HG02884 (cell line): ENCODE measurements around the gene QKI.
"Not testable (repeated sequence)": the region's sequence is repeated elsewhere in the genome, so short reads cannot be mapped to it uniquely, and the experiment has no call there.

Experiments
- ATAC-seq: cut with Tn5 transposase; IDR thresholded peaks from one replicate; pipeline ENCODE4 v1.9.1; 2021; ENCODE audit warnings: mild to moderate bottlenecking, moderate library complexity; ENCODE audit not compliant: unreplicated experiment

QKI gene

DNA sequence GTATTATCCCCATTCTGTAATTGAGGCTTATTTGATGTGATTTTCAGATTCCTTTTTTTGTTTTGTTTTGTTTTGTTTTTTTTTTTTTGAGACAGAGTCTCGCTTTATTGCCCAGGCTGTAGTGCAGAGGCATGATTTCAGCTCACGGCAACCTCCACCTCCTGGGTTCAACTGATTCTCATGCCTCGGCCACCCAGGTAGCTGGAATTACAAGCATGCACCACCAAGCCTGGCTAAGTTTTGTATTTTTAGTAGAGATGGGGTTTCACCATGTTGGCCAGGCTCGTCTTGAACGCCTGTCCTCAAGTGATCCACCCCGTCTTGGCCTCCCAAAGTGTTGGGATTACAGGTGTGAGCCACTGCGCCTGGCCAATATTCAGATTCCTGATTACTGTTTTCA lies 62.4 kb downstream of the QKI start:
- ATAC-seq = not testable (repeated sequence)

DNA sequence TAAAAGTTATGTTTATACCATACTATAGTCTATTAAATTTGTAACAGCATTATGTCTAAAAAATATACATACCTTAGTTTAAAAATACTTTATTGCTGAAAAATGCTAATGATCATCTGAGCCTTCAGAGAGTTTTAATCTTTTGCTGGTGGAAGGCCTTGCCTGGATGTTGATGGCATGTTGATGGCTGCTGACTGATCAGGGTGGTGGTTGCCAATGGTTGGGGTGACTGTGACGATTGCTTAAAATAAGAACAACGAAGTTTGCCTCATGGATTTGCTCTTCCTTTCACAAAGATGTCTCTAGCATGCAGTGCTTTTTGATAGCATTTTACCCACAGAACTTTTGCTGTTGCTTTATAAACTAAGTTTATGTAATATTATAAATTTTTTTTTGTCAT lies 68.6 kb downstream of the QKI start:
- no peak for ATAC-seq

- no peak for ATAC-seq
Observed at GRCh38 chr6:163485388-163485851, 70.9 kb downstream of the QKI start.

DNA sequence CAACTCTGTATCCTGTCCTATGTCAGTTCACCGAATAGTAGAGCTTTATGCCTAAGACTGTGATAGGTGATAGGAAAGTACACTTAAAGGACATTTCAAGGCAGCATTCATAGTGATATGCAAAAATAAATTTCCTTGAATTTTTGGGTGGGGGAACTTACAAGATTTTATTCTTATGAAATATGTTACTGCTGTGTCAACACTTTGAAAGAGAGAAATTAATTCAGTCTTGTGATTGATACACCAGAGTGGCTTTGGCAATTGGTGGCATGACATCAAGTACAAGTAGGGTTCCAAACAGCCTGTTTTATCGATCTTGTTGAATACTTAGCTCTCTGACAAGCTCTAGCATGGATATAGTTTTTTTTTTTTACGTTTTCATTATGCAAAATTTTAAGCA lies 72.3 kb downstream of the QKI start:
- ATAC-seq = no peak

DNA sequence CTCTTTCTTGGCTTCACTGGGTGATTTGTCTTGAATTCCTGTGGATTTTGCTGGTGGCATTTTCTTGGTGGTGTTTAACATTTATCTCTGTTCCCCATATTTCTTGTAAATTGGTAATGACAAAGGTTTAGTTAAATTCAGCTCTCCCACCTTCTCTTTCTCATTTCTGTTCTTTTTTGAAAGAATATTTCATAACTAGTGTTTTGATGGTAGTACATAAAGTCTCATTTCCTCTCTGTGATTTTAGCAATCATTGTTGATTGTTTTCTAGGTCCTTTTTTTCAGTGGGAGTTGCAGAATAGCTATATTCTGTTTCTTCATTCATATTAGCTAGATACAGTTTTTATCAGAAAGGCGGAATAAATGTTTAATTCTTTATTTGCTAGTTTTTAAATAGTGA lies 73.1 kb downstream of the QKI start:
- ATAC-seq = no peak

DNA sequence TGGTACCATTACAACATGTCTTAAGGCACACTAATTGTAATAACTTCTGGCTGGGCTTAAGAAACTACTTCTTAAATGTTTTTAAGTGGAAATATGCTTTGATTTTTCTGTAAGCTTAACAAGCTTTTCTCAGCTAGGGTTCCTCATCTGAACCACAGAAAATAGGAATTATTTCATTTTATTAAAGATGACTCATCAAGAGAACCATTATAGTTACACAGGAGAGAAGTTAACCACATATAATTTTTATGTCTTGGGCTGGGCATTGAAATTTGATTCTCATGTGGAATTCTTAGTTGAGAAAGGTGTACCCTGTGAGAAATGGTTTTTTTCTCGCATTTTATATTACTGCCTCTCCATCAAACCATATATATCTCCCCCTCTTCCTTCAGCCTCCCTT lies 75.1 kb downstream of the QKI start:
- no peak for ATAC-seq

DNA sequence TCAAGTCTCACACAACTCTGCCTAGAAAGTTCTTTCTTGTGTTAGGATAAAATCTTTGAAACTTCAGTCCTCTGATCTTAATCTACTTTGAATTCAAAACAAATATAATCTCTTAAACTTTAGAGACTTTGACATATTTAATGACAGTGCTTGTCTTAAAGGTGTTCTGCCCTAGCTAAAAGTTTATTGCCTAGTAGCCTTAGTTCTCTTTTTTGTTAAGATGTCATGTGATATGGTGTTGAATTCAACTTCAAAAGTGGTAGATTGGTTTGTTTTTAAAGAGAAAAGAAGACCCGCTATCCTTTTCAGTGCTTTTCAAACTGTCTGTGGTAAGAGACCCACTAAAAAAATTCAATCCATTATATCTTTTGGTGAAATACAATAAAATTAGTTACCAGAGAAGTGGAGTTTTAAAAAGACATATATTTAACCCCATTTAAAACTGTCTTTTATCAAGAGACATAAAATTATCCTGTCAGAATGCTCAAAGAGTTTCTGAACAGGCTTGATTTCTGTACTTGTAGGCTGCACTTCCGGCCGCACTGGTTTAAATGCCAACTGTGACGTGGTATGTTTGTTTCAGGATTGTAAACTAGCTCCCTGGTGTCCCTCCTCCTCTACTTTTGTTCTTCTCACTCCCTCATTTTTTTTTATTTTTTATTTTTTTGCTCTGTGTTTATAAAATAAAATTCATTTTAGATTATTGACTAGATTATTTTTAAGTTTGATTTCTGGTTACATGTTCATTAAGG lies 76.5 kb downstream of the QKI start:
- ATAC-seq = no peak

DNA sequence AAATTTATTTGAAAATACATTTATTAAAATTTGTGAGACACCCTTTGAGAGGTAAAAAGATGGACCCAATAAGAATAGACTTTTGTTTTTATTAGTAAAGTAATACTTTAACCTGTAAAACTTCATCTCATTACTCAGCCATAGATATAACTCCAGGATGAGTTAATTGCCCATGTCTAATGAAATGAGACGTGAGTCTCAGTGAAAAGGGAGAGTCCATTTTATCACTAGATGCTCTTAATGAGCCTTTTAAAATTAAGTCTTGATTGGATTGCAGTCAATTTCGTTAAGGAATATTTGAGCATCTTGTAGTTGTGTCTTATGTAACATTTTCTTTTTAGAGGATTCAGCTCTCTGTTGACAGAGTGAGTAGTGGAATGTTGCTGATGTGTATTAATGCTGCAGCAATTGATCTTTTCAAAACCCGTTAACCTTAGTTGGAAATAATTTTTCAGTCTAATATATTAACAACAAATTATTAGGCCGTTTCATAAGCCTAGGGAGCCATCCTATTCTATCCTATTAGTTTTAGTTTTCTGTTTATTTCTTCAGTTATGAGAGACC lies 77.3 kb downstream of the QKI start:
- no peak for ATAC-seq

- ATAC-seq = no peak
Observed at GRCh38 chr6:163494279-163494727, 79.8 kb downstream of the QKI start.

- peak; percentile 69 for ATAC-seq
Observed at GRCh38 chr6:163496205-163496604, 81.7 kb downstream of the QKI start.

GRCh38 chr6:163500105-163500504 lies 85.6 kb downstream of the QKI start:
- no peak for ATAC-seq

GRCh38 chr6:163501026-163501425 lies 86.5 kb downstream of the QKI start:
- no peak for ATAC-seq

- no peak for ATAC-seq
Observed at GRCh38 chr6:163501439-163501838, 86.9 kb downstream of the QKI start.

DNA sequence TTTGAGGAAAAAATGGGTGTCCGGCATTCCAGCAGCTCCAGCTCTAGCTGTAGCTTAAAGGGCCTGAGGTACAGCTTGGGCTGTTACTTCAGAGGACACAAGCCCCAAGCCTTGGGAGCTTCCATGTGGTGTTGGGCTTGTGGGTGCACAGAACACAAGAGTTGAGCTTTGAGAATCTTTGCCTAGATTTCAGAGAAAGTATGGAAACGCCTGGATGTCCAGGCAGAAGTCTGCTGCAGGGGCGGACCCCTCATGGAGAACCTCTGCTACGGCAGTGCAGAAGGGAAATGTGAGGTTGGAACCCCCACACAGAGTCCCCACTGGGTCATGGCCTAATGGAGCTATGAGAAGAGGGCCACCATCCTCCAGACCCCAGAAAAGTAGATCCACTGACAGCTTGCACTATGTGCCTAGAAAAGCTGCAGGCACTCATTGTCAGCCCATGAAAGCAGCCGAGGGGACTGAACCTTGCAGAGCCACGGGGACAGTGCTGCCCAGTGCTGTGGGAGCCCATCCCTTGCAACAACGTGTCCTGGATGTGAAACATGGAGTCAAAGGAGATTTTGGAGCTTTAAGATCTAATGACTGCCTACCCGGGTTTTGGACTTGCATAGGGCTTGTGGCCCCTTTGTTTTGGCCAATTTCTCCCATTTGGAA lies 90.6 kb downstream of the QKI start:
- ATAC-seq = no peak

- ATAC-seq = no peak
Observed at GRCh38 chr6:163507965-163508364, 93.4 kb downstream of the QKI start.

DNA sequence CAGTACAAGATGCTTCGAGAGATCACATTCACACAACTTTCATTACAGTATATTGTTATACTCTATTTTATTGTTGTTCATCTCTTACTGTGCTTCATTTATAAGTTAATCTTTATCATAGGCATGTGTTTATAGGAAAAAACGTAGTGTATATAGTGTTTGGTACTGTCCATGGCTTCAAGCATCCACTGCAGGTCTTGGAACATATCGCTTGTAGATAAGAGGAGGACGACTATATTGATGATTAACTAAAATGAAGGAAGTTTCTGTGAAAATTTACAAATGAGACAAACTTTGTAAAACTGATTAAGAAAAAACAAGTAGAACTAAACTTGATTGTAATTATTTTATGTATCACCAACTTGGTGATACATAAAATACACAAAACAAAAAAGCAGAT lies 98.5 kb downstream of the QKI start:
- no peak for ATAC-seq

GRCh38 chr6:163513570-163514166 lies 99.2 kb downstream of the QKI start:
- no peak for ATAC-seq

- ATAC-seq = no peak
Observed at GRCh38 chr6:163516908-163517307, 102.4 kb downstream of the QKI start.

GRCh38 chr6:163520956-163521355 lies 106.4 kb downstream of the QKI start:
- ATAC-seq = no peak

DNA sequence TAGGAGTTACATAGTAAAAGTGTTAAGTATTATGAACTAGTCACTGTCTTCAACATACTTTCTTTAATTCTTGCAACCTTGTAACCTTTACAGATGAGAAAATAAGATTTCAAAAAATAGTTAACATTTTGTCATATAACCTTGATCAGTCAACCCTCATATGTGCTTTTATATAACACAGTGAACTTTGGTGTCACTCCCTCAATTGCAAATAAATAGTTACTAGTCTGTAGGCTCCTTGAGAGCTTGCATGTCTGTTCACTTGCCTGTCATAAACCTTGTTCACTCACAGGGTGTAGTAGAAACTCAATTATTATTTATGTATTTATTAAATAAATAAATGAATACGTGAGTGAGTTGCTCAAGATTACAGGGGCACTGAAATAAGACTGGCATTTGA lies 107.5 kb downstream of the QKI start:
- ATAC-seq = no peak

DNA sequence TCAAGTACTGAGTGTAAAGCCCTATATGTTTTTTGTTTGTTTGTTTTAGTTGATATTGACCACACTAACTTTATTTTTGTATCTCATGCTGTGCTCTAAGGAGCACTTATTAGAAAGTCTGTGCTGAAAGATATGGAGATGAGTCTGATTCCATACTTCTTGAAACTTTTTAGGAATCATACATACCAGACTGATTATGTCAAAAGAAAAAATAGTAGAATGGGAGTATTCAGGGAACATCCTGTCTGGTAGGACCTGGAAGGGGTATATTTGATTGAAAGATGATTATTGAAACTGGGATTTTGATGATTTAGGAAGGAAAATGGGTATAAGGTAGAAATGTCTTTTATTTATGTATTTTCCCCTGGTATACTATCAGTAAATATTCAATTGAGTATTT lies 111.4 kb downstream of the QKI start:
- ATAC-seq = no peak

DNA sequence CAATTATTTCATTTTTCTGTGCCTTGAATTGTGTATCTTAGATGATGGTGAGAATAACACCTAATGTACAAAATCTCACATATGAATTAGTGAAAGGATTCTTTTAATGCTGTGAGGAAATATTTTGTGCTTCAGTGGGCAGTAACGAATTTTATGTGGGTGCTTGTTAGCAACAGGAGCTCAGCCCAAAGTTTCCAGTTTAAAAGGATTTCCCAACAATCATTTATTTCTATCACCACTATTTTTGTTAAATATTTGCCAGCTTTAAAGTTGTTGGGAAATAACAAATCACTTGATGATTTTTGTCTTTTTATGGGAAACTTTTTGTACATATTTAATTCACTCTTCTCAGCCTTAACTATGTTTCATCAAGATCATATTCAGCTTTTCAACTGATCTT lies 111.8 kb downstream of the QKI start:
- no peak for ATAC-seq
